ENCODE data around the gene TBX2. TPM values are rescaled to one million over a fixed set of nuclear protein-coding genes. Genes with fewer than 3 reads are reported as not detected.

TBX2 gene
- total and polyA plus RNA-seq, 2 of the 13 experiments (the other 11 are each of a cell fraction or from before 2014, with no cell fraction given) = 2.8 to 15.3 TPM

- no peak for TF ChIP-seq CEBPB (IDR thresholded peaks at IDR 0.05; ENCODE audit: borderline replicate concordance, low read depth, low read length)
- peak; percentile 84 for TF ChIP-seq ZBTB43 (CRISPR knock-in tag; conservative IDR thresholded peaks at IDR 0.05)
- peak; percentile 40; the same call in 1 of the 2 replicates for TF ChIP-seq ZNF501 (CRISPR knock-in tag; IDR thresholded peaks at IDR 0.05)
- TF ChIP-seq IKZF5 (CRISPR knock-in tag; IDR thresholded peaks at IDR 0.05) = peak; percentile 46
- TF ChIP-seq ZNF639 (CRISPR knock-in tag; conservative IDR thresholded peaks at IDR 0.05) = 0 out of 2 replicates have a peak, but pooled peaks have one; percentile 38
- peak; percentile 94 for TF ChIP-seq PRMT3 (CRISPR knock-in tag; IDR thresholded peaks at IDR 0.05; ENCODE audit: borderline replicate concordance, low read depth)
- peak; percentile 91 for TF ChIP-seq GFI1 (CRISPR knock-in tag; IDR thresholded peaks at IDR 0.05; ENCODE audit: borderline replicate concordance)
- TF ChIP-seq ZNF333 (CRISPR knock-in tag; IDR thresholded peaks at IDR 0.05; ENCODE audit: borderline replicate concordance) = no peak
- TF ChIP-seq RBM22 (optimal IDR thresholded peaks at IDR 0.05; ENCODE audit: low read length) = no peak
- TF ChIP-seq ZNF33A (CRISPR knock-in tag; IDR thresholded peaks at IDR 0.05; ENCODE audit: borderline replicate concordance) = no peak
- no peak for TF ChIP-seq CAMTA2 (CRISPR knock-in tag; IDR thresholded peaks at IDR 0.05; ENCODE audit: borderline replicate concordance)
- no peak for TF ChIP-seq RBM39 (IDR thresholded peaks at IDR 0.05; ENCODE audit: low read depth, low read length, poor library complexity, severe bottlenecking)
- TF ChIP-seq, protein P1, sequence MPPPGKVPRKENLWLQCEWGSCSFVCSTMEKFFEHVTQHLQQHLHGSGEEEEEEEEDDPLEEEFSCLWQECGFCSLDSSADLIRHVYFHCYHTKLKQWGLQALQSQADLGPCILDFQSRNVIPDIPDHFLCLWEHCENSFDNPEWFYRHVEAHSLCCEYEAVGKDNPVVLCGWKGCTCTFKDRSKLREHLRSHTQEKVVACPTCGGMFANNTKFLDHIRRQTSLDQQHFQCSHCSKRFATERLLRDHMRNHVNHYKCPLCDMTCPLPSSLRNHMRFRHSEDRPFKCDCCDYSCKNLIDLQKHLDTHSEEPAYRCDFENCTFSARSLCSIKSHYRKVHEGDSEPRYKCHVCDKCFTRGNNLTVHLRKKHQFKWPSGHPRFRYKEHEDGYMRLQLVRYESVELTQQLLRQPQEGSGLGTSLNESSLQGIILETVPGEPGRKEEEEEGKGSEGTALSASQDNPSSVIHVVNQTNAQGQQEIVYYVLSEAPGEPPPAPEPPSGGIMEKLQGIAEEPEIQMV (CRISPR knock-in tag; IDR thresholded peaks at IDR 0.05; ENCODE audit: low read depth) = no peak
- TF ChIP-seq, protein P2, sequence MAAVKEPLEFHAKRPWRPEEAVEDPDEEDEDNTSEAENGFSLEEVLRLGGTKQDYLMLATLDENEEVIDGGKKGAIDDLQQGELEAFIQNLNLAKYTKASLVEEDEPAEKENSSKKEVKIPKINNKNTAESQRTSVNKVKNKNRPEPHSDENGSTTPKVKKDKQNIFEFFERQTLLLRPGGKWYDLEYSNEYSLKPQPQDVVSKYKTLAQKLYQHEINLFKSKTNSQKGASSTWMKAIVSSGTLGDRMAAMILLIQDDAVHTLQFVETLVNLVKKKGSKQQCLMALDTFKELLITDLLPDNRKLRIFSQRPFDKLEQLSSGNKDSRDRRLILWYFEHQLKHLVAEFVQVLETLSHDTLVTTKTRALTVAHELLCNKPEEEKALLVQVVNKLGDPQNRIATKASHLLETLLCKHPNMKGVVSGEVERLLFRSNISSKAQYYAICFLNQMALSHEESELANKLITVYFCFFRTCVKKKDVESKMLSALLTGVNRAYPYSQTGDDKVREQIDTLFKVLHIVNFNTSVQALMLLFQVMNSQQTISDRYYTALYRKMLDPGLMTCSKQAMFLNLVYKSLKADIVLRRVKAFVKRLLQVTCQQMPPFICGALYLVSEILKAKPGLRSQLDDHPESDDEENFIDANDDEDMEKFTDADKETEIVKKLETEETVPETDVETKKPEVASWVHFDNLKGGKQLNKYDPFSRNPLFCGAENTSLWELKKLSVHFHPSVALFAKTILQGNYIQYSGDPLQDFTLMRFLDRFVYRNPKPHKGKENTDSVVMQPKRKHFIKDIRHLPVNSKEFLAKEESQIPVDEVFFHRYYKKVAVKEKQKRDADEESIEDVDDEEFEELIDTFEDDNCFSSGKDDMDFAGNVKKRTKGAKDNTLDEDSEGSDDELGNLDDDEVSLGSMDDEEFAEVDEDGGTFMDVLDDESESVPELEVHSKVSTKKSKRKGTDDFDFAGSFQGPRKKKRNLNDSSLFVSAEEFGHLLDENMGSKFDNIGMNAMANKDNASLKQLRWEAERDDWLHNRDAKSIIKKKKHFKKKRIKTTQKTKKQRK (IDR thresholded peaks at IDR 0.05; ENCODE audit: low read length) = no peak
- 0 out of 4 replicates have a peak, but pooled peaks of 1 of the 2 experiments have one; percentile 23 for TF ChIP-seq POLR2A (IDR thresholded peaks at IDR 0.05; ENCODE audit: insufficient read depth in 1 of 2, low read depth in 2 of 2, low read length in 2 of 2)
- TF ChIP-seq NFIC (IDR thresholded peaks at IDR 0.05; ENCODE audit: low read length) = peak; percentile 72; the same call in 1 of the 2 replicates
- no peak for TF ChIP-seq ZNF101 (CRISPR knock-in tag; IDR thresholded peaks at IDR 0.05; ENCODE audit: borderline replicate concordance, low read depth)
- no peak for TF ChIP-seq HCFC1 (IDR thresholded peaks at IDR 0.05; ENCODE audit: low read depth, low read length)
These were observed 32.8 kb upstream of the TBX2 start (continued) for GRCh38 chr17:61366715-61367413.
